Heart left ventricle (tissue), 13 donors: Measurements from ENCODE around the gene NPS.

Source experiments
- POLR2A ChIP-seq, 2 donors: fragments of 450-650 bp; IDR thresholded peaks; one replicate each; pipeline ENCODE4 v1.6.1; 2017; ENCODE audit warnings: antibody characterized with exemption in 2 of 2, mild to moderate bottlenecking in 2 of 2, moderate library complexity in 2 of 2
- TF ChIP-seq, protein P1 (sequence below), 12 donors: fragments of 200-600 bp; sonication (generic) in 4 of 12; IDR thresholded peaks; one replicate each; pipeline versions ENCODE4 v1.5.0 to v1.8.0; 2018 to 2022; ENCODE audit warnings: antibody characterized with exemption in 12 of 12, mild to moderate bottlenecking in 5 of 12
- donor health status: ischemic (EF 13 %, LVEDD 7.1; RV severe dilation, severe dysfunction).
- donor health status: DM: no; HTN: yes; CAD: no.
- donor health status: DM: no; HTN: no; CAD: no.
- donor health status: ischemic (EF 25% LVEDD 6.9; RV normal size, moderate dysfunction).
- donor health status: ischemic (EF 25% LVEDD 5.7; RV mildly dilated, moderate dysfunction).
- donor health status: ischemic (EF 35%, LVEDD 5.7; RV mildly dilated, moderate dysfunction).
- donor health status: nonischemic (EF 11% LVEDD 7.7; RV severe dilation, severe dysfunction).
- donor health status: DM: yes; HTN: yes; CAD: no.
- donor health status: PGD.
- donor health status: ischemic (EF 29% LVEDD 5.4; RV normal size, mild dysfunction).
- donor health status: nonischemic (EF 23%, LVEDD 6.1; RV moderate dilation, normal function).

DNA sequence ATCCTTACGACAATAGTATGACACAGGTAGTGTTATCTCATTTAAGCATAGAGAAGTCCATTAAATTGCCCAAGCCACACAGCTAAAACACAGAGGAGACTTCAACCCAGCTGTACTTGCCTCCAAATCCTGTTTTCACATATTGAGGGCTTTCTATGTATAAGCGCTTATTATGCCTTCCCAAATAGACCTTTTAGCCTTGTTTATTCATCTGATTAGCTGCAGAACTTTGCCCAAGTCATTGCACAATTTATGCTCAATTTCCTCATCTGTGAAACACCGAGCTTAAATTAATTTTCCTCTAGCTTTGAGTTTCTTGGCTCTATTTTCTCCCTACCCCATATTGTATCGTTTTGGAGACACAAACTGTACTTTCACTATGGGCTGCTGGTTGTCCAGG, 15.5 kb downstream of the NPS start:
- TF ChIP-seq POLR2A (IDR thresholded peaks at IDR 0.05) = no peak
- TF ChIP-seq, protein P1, sequence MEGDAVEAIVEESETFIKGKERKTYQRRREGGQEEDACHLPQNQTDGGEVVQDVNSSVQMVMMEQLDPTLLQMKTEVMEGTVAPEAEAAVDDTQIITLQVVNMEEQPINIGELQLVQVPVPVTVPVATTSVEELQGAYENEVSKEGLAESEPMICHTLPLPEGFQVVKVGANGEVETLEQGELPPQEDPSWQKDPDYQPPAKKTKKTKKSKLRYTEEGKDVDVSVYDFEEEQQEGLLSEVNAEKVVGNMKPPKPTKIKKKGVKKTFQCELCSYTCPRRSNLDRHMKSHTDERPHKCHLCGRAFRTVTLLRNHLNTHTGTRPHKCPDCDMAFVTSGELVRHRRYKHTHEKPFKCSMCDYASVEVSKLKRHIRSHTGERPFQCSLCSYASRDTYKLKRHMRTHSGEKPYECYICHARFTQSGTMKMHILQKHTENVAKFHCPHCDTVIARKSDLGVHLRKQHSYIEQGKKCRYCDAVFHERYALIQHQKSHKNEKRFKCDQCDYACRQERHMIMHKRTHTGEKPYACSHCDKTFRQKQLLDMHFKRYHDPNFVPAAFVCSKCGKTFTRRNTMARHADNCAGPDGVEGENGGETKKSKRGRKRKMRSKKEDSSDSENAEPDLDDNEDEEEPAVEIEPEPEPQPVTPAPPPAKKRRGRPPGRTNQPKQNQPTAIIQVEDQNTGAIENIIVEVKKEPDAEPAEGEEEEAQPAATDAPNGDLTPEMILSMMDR (IDR thresholded peaks at IDR 0.05) = no peak
